ENCODE results near the gene DSCAML1.

DSCAML1 gene

GRCh38 chr11:117604336-117604995 is 192.6 kb downstream of the DSCAML1 start:
- TF ChIP-seq CTCF (IDR thresholded peaks at IDR 0.05; ENCODE audit: control insufficient read depth, insufficient read depth, low read depth, low read length, missing control alignments): no peak
- DNase-seq (ENCODE audit: low read depth): no peak
- H3K4me3 ChIP-seq (ENCODE audit: control insufficient read depth, low read depth, low read length): no peak overlapping the region

- TF ChIP-seq CTCF (IDR thresholded peaks at IDR 0.05; ENCODE audit: control insufficient read depth, insufficient read depth, low read depth, low read length, missing control alignments): no peak
These were observed 193.1 kb downstream of the DSCAML1 start for GRCh38 chr11:117603932-117604331.

GRCh38 chr11:117601006-117601708 is 195.9 kb downstream of the DSCAML1 start:
- no peak overlapping the region for H3K4me3 ChIP-seq (ENCODE audit: control insufficient read depth, low read depth, low read length)
- no peak for TF ChIP-seq CTCF (IDR thresholded peaks at IDR 0.05; ENCODE audit: control insufficient read depth, insufficient read depth, low read depth, low read length, missing control alignments)
- DNase-seq (ENCODE audit: low read depth): no peak

More at GRCh38 chr11:117603932-117604331, 193.1 kb downstream of the DSCAML1 start:
- no peak overlapping the region for H3K4me3 ChIP-seq (ENCODE audit: control insufficient read depth, low read depth, low read length)
- DNase-seq (ENCODE audit: low read depth): no peak

- no peak for DNase-seq (ENCODE audit: low read depth)
- H3K4me3 ChIP-seq (ENCODE audit: control insufficient read depth, low read depth, low read length): no peak overlapping the region
- no peak for TF ChIP-seq CTCF (IDR thresholded peaks at IDR 0.05; ENCODE audit: control insufficient read depth, insufficient read depth, low read depth, low read length, missing control alignments)
These were observed 196.7 kb downstream of the DSCAML1 start for GRCh38 chr11:117600234-117600783.

- no peak for DNase-seq (ENCODE audit: low read depth)
These were observed 199.9 kb downstream of the DSCAML1 start for GRCh38 chr11:117597071-117597470.

GRCh38 chr11:117595440-117595839 is 201.6 kb downstream of the DSCAML1 start:
- TF ChIP-seq CTCF (IDR thresholded peaks at IDR 0.05; ENCODE audit: control insufficient read depth, insufficient read depth, low read depth, low read length, missing control alignments): no peak
- no peak overlapping the region for H3K4me3 ChIP-seq (ENCODE audit: control insufficient read depth, low read depth, low read length)
- DNase-seq (ENCODE audit: low read depth): no peak

More at GRCh38 chr11:117597071-117597470, 199.9 kb downstream of the DSCAML1 start:
- TF ChIP-seq CTCF (IDR thresholded peaks at IDR 0.05; ENCODE audit: control insufficient read depth, insufficient read depth, low read depth, low read length, missing control alignments): no peak
- H3K4me3 ChIP-seq (ENCODE audit: control insufficient read depth, low read depth, low read length): no peak overlapping the region

Data from AG09309 (cell line).